ENCODE data around the gene TMED9.

GRCh38 chr5:177604656-177605055 lies 12.7 kb downstream of the TMED9 start:
- no peak for TF ChIP-seq CTCF (IDR thresholded peaks at IDR 0.05)
- TF ChIP-seq POLR2A (IDR thresholded peaks at IDR 0.05): no peak

Measured in testis (tissue), 2 donors.